GM12872 (cell line): ENCODE data around the gene ZNF691.

ENCODE experiments used
- TF ChIP-seq, protein P1 (sequence below): IDR thresholded peaks from 3 replicates; pipeline ENCODE4 v1.5.1; 2011; ENCODE audit warnings: low read depth, mild to moderate bottlenecking, low read length, moderate library complexity; ENCODE audit not compliant: insufficient read depth

The ZNF691 gene

GRCh38 chr1:42824481-42825035 lies 21.9 kb upstream of the ZNF691 start:
- TF ChIP-seq, protein P1, sequence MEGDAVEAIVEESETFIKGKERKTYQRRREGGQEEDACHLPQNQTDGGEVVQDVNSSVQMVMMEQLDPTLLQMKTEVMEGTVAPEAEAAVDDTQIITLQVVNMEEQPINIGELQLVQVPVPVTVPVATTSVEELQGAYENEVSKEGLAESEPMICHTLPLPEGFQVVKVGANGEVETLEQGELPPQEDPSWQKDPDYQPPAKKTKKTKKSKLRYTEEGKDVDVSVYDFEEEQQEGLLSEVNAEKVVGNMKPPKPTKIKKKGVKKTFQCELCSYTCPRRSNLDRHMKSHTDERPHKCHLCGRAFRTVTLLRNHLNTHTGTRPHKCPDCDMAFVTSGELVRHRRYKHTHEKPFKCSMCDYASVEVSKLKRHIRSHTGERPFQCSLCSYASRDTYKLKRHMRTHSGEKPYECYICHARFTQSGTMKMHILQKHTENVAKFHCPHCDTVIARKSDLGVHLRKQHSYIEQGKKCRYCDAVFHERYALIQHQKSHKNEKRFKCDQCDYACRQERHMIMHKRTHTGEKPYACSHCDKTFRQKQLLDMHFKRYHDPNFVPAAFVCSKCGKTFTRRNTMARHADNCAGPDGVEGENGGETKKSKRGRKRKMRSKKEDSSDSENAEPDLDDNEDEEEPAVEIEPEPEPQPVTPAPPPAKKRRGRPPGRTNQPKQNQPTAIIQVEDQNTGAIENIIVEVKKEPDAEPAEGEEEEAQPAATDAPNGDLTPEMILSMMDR: no peak

GRCh38 chr1:42825036-42825851 lies 21.2 kb upstream of the ZNF691 start:
- TF ChIP-seq, protein P1: no peak

DNA sequence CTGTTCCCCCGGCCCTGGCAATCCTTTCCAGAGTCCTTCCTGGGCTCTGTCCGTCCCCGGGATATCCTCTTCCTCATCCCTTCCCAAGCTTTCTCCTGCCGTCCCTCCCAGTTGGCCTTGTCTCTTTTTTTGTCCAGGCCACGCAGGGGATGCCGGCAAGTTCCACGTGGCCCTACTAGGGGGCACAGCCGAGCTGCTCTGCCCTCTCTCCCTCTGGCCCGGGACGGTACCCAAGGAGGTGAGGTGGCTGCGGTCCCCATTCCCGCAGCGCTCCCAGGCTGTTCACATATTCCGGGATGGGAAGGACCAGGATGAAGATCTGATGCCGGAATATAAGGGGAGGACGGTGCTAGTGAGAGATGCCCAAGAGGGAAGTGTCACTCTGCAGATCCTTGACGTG lies 15.8 kb upstream of the ZNF691 start:
- TF ChIP-seq, protein P1: no peak

- TF ChIP-seq, protein P1: no peak
These were observed 15.1 kb upstream of the ZNF691 start for GRCh38 chr1:42831273-42831672.

- TF ChIP-seq, protein P1: no peak
These were observed 13.7 kb upstream of the ZNF691 start for GRCh38 chr1:42832641-42833240.

DNA sequence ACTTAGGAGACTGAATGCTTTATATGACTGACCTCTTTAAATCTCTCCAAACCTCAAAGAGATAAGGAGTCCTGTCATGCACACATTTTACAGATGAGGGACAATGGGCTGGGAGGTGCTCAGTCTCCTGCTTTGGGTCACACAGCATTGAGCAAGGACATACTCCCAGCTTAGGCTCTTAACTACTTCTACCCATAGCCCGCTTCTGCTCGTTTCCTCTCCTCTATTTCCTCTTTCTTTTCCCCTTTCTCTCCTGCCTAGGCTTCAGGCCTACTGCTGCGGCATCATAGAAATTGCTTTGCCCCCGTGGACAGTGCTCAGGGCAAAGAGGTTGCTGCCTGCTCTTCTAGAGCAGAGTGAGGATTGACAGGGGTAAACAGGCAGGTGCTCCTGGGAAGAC lies 12.4 kb upstream of the ZNF691 start:
- TF ChIP-seq, protein P1: no peak

DNA sequence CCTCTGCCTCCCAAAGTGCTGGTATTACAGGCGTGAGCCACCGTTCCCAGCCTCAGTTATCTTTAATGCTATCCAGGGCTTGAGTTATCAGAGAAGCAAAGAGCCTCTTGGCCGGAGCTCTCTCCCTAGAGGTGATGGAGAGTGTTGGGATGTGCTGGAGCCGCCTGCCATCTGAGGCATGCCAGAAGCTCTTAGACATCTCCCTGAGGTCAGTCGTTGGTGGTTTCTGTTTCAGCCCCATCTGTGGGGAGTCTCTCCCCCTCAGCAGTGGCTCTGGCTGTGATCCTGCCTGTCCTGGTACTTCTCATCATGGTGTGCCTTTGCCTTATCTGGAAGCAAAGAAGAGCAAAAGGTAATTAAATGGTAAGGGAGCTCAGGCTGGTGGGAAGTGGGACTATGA lies 11.6 kb upstream of the ZNF691 start:
- TF ChIP-seq, protein P1: no peak
